Measurements from ENCODE around the gene RHBDD3. TPM values are rescaled to one million over a fixed set of nuclear protein-coding genes. Genes with fewer than 3 reads are reported as not detected.

The RHBDD3 gene
- total and polyA plus RNA-seq, 2 of the 8 experiments (the other 6 are each of a cell fraction or from before 2014, with no cell fraction given): 72.1 to 117 TPM

GRCh38 chr22:29225422-29226090 is 42.2 kb downstream of the RHBDD3 start:
- H2BK15ac ChIP-seq (ENCODE audit: low read length): no peak overlapping the region
- H3K9ac ChIP-seq (replicated peaks in 1 of 4; ENCODE audit: extremely low read depth in 1 of 4, low read depth in 3 of 4, low read length in 3 of 4): no peak overlapping the region
- H3K4ac ChIP-seq (replicated peaks; ENCODE audit: insufficient read length, low read depth, low read length): no peak overlapping the region
- no peak overlapping the region for H3K27ac ChIP-seq (ENCODE audit: low read depth, low read length)
- H3K23ac ChIP-seq (ENCODE audit: insufficient read length): no peak overlapping the region
- TF ChIP-seq RNF2 (IDR thresholded peaks at IDR 0.05; ENCODE audit: borderline replicate concordance, low read depth, low read length, missing control alignments, poor library complexity, severe bottlenecking) (no peak), RXRA (IDR thresholded peaks at IDR 0.05; ENCODE audit: insufficient read depth, low read depth, low read length) (no peak), CTBP2 (IDR thresholded peaks at IDR 0.05; ENCODE audit: borderline replicate concordance, insufficient read depth, insufficient read length, low read length) (no peak), CBX8 (IDR thresholded peaks at IDR 0.05; ENCODE audit: borderline replicate concordance, low read depth, low read length) (no peak), TBP (IDR thresholded peaks at IDR 0.05; ENCODE audit: low read depth, low read length) (no peak), RFX5 (IDR thresholded peaks at IDR 0.05; ENCODE audit: borderline replicate concordance, low read depth, low read length) (no peak), BCL11A (IDR thresholded peaks at IDR 0.05; ENCODE audit: low read depth in 2 of 2, low read length in 2 of 2) (no peak)
- H4K20me1 ChIP-seq (replicated peaks in 1 of 2; ENCODE audit: control insufficient read depth in 1 of 2, insufficient read depth in 2 of 2, low read length in 2 of 2): no peaks in the 10 kb centered on the region
- H4K5ac ChIP-seq (ENCODE audit: insufficient read length, low read depth, low read length): no peak overlapping the region
- H2BK5ac ChIP-seq (ENCODE audit: low read depth, low read length): no peak overlapping the region
- FAIRE-seq (no peak), DNase-seq (ENCODE audit: low read depth in 1 of 2, low spot score in 2 of 2) (no peak)
- no peak overlapping the region for H3K14ac ChIP-seq (ENCODE audit: insufficient read length)
- H3K27me3 ChIP-seq (replicated peaks in 1 of 4; ENCODE audit: control insufficient read depth in 3 of 4, extremely low read depth in 1 of 4, insufficient read depth in 3 of 4, low read length in 3 of 4): peaks cover 0 to 5% (median 0%) of the 10 kb centered on the region in 4 experiments; a peak in 2 of 7 replicates
- H2BK20ac ChIP-seq (ENCODE audit: low read length): no peak overlapping the region
- no peak overlapping the region for H3K4me2 ChIP-seq (ENCODE audit: insufficient read depth in 1 of 2, low read depth in 2 of 2, low read length in 2 of 2)
- no peaks in the 10 kb centered on the region for H3K79me2 ChIP-seq (ENCODE audit: control insufficient read depth in 1 of 2, insufficient read depth in 2 of 2, low read length in 2 of 2)
- H2AFZ ChIP-seq (ENCODE audit: low read length): no peak overlapping the region
- H3K56ac ChIP-seq (replicated peaks; ENCODE audit: insufficient read length, low read depth, low read length): no peak overlapping the region
- H4K8ac ChIP-seq (ENCODE audit: extremely low read depth, insufficient read depth, low read length): no peak overlapping the region
- no peaks in the 10 kb centered on the region for H3K9me3 ChIP-seq (ENCODE audit: insufficient read depth in 2 of 2, low read depth in 1 of 2, low read length in 1 of 2)
- CTCF ChIA-PET (ENCODE audit: partially characterized antibody): interaction anchor here (1.0 to 3.8 kb wide), 7 partner anchors 8 to 34 kb away, joined by 3 to 13 read pairs (median 5); no protein-coding TSS in a partner anchor
- H3K18ac ChIP-seq (ENCODE audit: extremely low read depth, low read length): no peak overlapping the region; the same call in none of the 2 replicates
- H3K23me2 ChIP-seq (ENCODE audit: low read depth, low read length): no peaks in the 10 kb centered on the region; the same call in 1 of the 2 replicates
- no peaks in the 10 kb centered on the region for H3K79me1 ChIP-seq (ENCODE audit: low read depth, low read length)
- H3K36me3 ChIP-seq (ENCODE audit: control insufficient read depth in 2 of 4, insufficient read depth in 4 of 4, low read length in 3 of 4): no peaks in the 10 kb centered on the region
- peaks cover 0 to 4% (median under 1%) of the 10 kb centered on the region in 4 experiments; a peak in 5 of 7 replicates for H3K4me1 ChIP-seq (replicated peaks in 1 of 4; ENCODE audit: control insufficient read depth in 3 of 4, insufficient read depth in 4 of 4, low read length in 3 of 4)
- H2BK120ac ChIP-seq (replicated peaks; ENCODE audit: low read depth, low read length): no peak overlapping the region
- no peak overlapping the region for H3K4me3 ChIP-seq (ENCODE audit: extremely low read depth in 1 of 4, insufficient read depth in 2 of 4, low read depth in 3 of 4, low read length in 4 of 4)
- no peak overlapping the region for H2BK12ac ChIP-seq (ENCODE audit: low read depth, low read length)
- no peak overlapping the region for H4K91ac ChIP-seq (replicated peaks; ENCODE audit: insufficient read length, low read length)
- no peak overlapping the region for H2AK5ac ChIP-seq (ENCODE audit: low read depth, low read length)
- POLR2A ChIA-PET (ENCODE audit: partially characterized antibody): interaction anchor here (1.9 to 2.4 kb wide), 3 partner anchors 10 to 43 kb away, joined by 4 to 11 read pairs (median 8); partner anchors contain the start of gene EWSR1
- WGBS, 2 experiments (ENCODE audit: extremely low coverage in 1 of 2, insufficient coverage in 1 of 2, insufficient read length in 1 of 2, insufficient replicate concordance in 2 of 2, low coverage in 1 of 2, low lambda C conversion rate in 2 of 2, missing lambda C conversion rate in 1 of 2): 78% methylated on average over 16 of the region's 16 CpGs; no CpG with 5 or more reads in 1 of the 2 experiments
